ENCODE data around the gene MSMP. TPM values are rescaled to one million over a fixed set of nuclear protein-coding genes. Genes with fewer than 3 reads are reported as not detected.

Gene MSMP
- total and polyA plus RNA-seq, 9 of the 15 experiments (the other 6 are each of a cell fraction or from before 2014, with no cell fraction given): 0.60 TPM; not detected in 8

DNA sequence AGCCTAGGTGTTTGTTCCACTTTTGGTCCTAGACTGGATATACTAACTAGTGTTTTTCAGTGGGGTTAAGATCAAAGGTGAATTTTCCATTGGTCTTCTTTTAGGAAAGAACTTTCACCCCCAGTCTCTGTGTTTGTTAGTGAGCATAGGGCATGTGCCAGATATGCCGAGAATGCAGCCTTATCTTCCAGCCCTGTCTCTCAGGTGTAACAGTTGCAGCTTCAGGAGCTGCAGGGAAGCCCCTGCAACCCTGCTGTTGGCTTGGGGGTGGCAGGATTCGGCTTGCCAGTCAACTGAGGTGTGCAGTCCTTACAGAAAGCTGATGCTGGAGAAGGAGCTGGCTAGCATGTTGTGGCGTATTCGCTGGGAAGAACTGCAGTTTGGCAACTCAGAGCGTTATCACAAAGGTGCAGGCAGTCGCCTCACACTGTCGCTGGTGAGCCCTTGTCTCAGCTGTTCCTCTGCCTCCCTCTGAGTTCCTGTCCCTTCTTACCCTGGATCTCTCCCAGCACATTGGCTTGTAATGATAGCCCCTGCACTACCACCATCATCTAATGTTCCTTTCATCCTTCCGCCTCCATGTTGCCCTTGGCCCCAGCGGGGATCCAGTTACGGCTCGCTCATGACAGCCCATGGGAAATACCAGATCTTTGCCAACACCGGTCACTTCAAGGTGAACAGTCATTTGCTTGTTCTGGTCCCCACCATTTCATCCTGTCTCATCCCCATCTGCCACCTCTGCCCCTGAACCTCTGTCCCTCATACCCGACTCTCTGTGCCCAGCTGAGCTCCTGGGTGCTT is 47.5 kb upstream of the MSMP start (continued):
- TF ChIP-seq, protein P1, sequence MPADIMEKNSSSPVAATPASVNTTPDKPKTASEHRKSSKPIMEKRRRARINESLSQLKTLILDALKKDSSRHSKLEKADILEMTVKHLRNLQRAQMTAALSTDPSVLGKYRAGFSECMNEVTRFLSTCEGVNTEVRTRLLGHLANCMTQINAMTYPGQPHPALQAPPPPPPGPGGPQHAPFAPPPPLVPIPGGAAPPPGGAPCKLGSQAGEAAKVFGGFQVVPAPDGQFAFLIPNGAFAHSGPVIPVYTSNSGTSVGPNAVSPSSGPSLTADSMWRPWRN (IDR thresholded peaks at IDR 0.05; ENCODE audit: low read depth): no peak
- 0 out of 4 replicates have a peak, but pooled peaks of 1 of the 2 experiments have one; percentile 37 for TF ChIP-seq NONO (IDR thresholded peaks at IDR 0.05; ENCODE audit: low read depth in 2 of 2, low read length in 1 of 2)
- TF ChIP-seq NBN (IDR thresholded peaks at IDR 0.05; ENCODE audit: low read depth): no peak
- no peak for TF ChIP-seq RFX5 (IDR thresholded peaks at IDR 0.05; ENCODE audit: low read depth, low read length)
- TF ChIP-seq, protein P2, sequence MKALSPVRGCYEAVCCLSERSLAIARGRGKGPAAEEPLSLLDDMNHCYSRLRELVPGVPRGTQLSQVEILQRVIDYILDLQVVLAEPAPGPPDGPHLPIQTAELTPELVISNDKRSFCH (CRISPR knock-in tag; IDR thresholded peaks at IDR 0.05): no peak
- TF ChIP-seq, protein P2 (tag; IDR thresholded peaks at IDR 0.05): no peak
- TF ChIP-seq, protein P3, sequence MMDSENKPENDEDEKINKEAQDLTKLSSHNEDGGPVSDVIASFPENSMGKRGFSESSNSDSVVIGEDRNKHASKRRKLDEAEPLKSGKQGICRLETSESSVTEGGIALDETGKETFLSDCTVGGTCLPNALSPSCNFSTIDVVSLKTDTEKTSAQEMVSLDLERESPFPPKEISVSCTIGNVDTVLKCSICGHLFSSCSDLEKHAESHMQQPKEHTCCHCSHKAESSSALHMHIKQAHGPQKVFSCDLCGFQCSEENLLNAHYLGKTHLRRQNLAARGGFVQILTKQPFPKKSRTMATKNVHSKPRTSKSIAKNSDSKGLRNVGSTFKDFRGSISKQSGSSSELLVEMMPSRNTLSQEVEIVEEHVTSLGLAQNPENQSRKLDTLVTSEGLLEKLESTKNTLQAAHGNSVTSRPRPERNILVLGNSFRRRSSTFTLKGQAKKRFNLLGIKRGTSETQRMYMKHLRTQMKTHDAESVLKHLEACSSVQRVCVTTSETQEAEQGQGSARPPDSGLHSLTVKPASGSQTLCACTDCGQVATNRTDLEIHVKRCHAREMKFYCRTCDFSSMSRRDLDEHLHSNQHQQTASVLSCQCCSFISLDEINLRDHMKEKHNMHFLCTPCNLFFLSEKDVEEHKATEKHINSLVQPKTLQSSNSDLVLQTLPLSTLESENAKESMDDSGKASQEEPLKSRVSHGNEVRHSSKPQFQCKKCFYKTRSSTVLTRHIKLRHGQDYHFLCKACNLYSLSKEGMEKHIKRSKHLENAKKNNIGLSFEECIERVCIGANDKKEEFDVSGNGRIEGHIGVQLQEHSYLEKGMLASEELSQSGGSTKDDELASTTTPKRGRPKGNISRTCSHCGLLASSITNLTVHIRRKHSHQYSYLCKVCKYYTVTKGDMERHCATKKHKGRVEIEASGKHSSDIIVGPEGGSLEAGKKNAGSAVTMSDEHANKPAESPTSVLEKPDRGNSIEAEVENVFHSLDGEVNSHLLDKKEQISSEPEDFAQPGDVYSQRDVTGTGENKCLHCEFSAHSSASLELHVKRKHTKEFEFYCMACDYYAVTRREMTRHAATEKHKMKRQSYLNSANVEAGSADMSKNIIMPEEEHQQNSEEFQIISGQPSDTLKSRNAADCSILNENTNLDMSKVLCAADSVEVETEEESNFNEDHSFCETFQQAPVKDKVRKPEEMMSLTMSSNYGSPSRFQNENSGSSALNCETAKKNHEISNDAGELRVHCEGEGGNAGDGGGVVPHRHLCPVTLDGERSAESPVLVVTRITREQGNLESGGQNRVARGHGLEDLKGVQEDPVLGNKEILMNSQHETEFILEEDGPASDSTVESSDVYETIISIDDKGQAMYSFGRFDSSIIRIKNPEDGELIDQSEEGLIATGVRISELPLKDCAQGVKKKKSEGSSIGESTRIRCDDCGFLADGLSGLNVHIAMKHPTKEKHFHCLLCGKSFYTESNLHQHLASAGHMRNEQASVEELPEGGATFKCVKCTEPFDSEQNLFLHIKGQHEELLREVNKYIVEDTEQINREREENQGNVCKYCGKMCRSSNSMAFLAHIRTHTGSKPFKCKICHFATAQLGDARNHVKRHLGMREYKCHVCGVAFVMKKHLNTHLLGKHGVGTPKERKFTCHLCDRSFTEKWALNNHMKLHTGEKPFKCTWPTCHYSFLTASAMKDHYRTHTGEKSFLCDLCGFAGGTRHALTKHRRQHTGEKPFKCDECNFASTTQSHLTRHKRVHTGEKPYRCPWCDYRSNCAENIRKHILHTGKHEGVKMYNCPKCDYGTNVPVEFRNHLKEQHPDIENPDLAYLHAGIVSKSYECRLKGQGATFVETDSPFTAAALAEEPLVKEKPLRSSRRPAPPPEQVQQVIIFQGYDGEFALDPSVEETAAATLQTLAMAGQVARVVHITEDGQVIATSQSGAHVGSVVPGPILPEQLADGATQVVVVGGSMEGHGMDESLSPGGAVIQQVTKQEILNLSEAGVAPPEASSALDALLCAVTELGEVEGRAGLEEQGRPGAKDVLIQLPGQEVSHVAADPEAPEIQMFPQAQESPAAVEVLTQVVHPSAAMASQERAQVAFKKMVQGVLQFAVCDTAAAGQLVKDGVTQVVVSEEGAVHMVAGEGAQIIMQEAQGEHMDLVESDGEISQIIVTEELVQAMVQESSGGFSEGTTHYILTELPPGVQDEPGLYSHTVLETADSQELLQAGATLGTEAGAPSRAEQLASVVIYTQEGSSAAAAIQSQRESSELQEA (IDR thresholded peaks at IDR 0.05; ENCODE audit: low read depth): no peak
- no peak for TF ChIP-seq KDM5B (IDR thresholded peaks at IDR 0.05; ENCODE audit: insufficient replicate concordance, low read depth, low read length)
- TF ChIP-seq, protein P4, sequence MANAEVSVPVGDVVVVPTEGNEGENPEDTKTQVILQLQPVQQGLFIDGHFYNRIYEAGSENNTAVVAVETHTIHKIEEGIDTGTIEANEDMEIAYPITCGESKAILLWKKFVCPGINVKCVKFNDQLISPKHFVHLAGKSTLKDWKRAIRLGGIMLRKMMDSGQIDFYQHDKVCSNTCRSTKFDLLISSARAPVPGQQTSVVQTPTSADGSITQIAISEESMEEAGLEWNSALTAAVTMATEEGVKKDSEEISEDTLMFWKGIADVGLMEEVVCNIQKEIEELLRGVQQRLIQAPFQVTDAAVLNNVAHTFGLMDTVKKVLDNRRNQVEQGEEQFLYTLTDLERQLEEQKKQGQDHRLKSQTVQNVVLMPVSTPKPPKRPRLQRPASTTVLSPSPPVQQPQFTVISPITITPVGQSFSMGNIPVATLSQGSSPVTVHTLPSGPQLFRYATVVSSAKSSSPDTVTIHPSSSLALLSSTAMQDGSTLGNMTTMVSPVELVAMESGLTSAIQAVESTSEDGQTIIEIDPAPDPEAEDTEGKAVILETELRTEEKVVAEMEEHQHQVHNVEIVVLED (CRISPR knock-in tag; IDR thresholded peaks at IDR 0.05): no peak
- TF ChIP-seq RUNX1 (IDR thresholded peaks at IDR 0.05; ENCODE audit: low read depth): no peak
- no peak for TF ChIP-seq CHD1 (IDR thresholded peaks at IDR 0.05; ENCODE audit: low read length)
- no peak for TF ChIP-seq RBFOX2 (IDR thresholded peaks at IDR 0.05; ENCODE audit: low read depth, low read length)
- TF ChIP-seq MYNN (IDR thresholded peaks at IDR 0.05): no peak
- no peak for TF ChIP-seq MYNN (CRISPR knock-in tag; IDR thresholded peaks at IDR 0.05)
- no peak for TF ChIP-seq BRD9 (IDR thresholded peaks at IDR 0.05; ENCODE audit: low read depth, partially characterized antibody)
- no peak for TF ChIP-seq ZSCAN32 (CRISPR knock-in tag; IDR thresholded peaks at IDR 0.05)
- no peak for TF ChIP-seq MECOM (CRISPR knock-in tag; IDR thresholded peaks at IDR 0.05)
- no peak for TF ChIP-seq SRSF7 (optimal IDR thresholded peaks at IDR 0.05; ENCODE audit: low read depth, low read length)

All from K562 (cell line).